Neural progenitor cell (in vitro differentiated cells): ENCODE data around the gene KCND1. TPM values are rescaled to one million over a fixed set of nuclear protein-coding genes. Genes with fewer than 3 reads are reported as not detected.
A peak's percentile ranks its signal among the peaks of the same experiment; 100 is the strongest.

Source experiments
- DNase-seq: peaks from one replicate; pipeline ENCODE4 v3.0.0-alpha.2; 2016; ENCODE audit warnings: low spot score
- H2AFZ ChIP-seq: fragments of 200-600 bp; sonication (generic); replicated peaks from 2 replicates; pipeline ENCODE4 v1.6.1; 2016; ENCODE audit warnings: antibody characterized with exemption
- H3F3A ChIP-seq: fragments of 200-600 bp; sonication (generic); 2 replicates; pipeline ENCODE4 v1.6.1; 2016; ENCODE audit warnings: antibody characterized with exemption, low read depth
- H3K27ac ChIP-seq: fragments of 200-600 bp; sonication (generic); 2 replicates; pipeline ENCODE4 v1.5.1; 2016; ENCODE audit warnings: mild to moderate bottlenecking
- H3K27me3 ChIP-seq: fragments of 200-600 bp; sonication (generic); 2 replicates; pipeline ENCODE4 v1.6.1; 2016; ENCODE audit warnings: mild to moderate bottlenecking, moderate library complexity
- H3K36me3 ChIP-seq: fragments of 200-600 bp; sonication (generic); 2 replicates; pipeline ENCODE4 v1.5.1; 2016
- H3K4me1 ChIP-seq: fragments of 200-600 bp; sonication (generic); 2 replicates; pipeline ENCODE4 v1.6.1; 2016; ENCODE audit warnings: mixed run types
- H3K4me2 ChIP-seq: fragments of 200-600 bp; sonication (generic); 2 replicates; pipeline ENCODE4 v1.6.1; 2016
- H3K4me3 ChIP-seq: fragments of 200-600 bp; sonication (generic); 2 replicates; pipeline ENCODE4 v1.5.1; 2016
- H3K79me2 ChIP-seq: fragments of 200-600 bp; sonication (generic); 2 replicates; pipeline ENCODE4 v1.6.1; 2016; ENCODE audit warnings: low read depth
- H3K9ac ChIP-seq: fragments of 200-600 bp; sonication (generic); 2 replicates; pipeline ENCODE4 v1.6.1; 2016
- H3K9me3 ChIP-seq: fragments of 200-600 bp; sonication (generic); 2 replicates; pipeline ENCODE4 v1.5.1; 2016; ENCODE audit warnings: low read depth
- H4K20me1 ChIP-seq: fragments of 200-600 bp; sonication (generic); 2 replicates; pipeline ENCODE4 v1.6.1; 2016; ENCODE audit warnings: low read depth
- H3K27ac Mint-ChIP-seq: 3 replicates; pipeline ENCODE4 v1.8.0; 2021; ENCODE audit warnings: mixed read lengths
- H3K27me3 Mint-ChIP-seq: 2 replicates; pipeline ENCODE4 v1.8.0; 2022; ENCODE audit warnings: low read depth, mild to moderate bottlenecking, inconsistent platforms, moderate library complexity, mixed read lengths; ENCODE audit not compliant: insufficient read depth
- H3K36me3 Mint-ChIP-seq: 3 replicates; pipeline ENCODE4 v1.8.0; 2021; ENCODE audit warnings: mixed read lengths
- H3K4me1 Mint-ChIP-seq: 3 replicates; pipeline ENCODE4 v1.8.0; 2021; ENCODE audit warnings: mixed read lengths
- H3K4me3 Mint-ChIP-seq: 3 replicates; pipeline ENCODE4 v1.8.0; 2021; ENCODE audit warnings: mild to moderate bottlenecking, moderate library complexity, mixed read lengths
- H3K9me3 Mint-ChIP-seq: 3 replicates; pipeline ENCODE4 v1.8.0; 2020; ENCODE audit warnings: mixed read lengths
- CTCF ChIP-seq: fragments of 200-600 bp; sonication (generic); IDR thresholded peaks from 2 replicates; pipeline ENCODE4 v1.5.1; 2017; ENCODE audit warnings: antibody characterized with exemption, mild to moderate bottlenecking
- EZH2 ChIP-seq: fragments of 200-600 bp; sonication (generic); IDR thresholded peaks from 2 replicates; pipeline ENCODE4 v1.6.1; 2017; ENCODE audit warnings: antibody characterized with exemption, mild to moderate bottlenecking, moderate library complexity
- EZH2phosphoT487 ChIP-seq: fragments of 200-600 bp; sonication (generic); IDR thresholded peaks from 2 replicates; pipeline ENCODE4 v1.6.1; 2017; ENCODE audit warnings: antibody characterized with exemption
- small RNA-seq: library from RNA; depleted of rRNA; stranded (forward); fragments of <200 nt; gene quantifications from one replicate; pipeline ENCODE3, GENCODE V24; 2015
- total RNA-seq: library from RNA; depleted of rRNA; stranded (reverse); fragments of >200 nt; gene quantifications from 2 replicates; pipeline ENCODE4 v1.2.3, GENCODE V29; 2015; ENCODE audit warnings: low replicate concordance

KCND1 gene
- total RNA-seq, 1 donor from 2014 or later: 0.39 TPM

- Histone ChIP-seq H3K4me2 (no peak overlapping the region), H3K27ac (no peak overlapping the region)
- no peak overlapping the region for H3K27ac Mint-ChIP-seq
Observed at GRCh38 chrX:48914593-48915493, 56.8 kb downstream of the KCND1 start.

GRCh38 chrX:48913605-48914366, 57.9 kb downstream of the KCND1 start:
- Histone ChIP-seq H3K27ac (no peak overlapping the region), H3K4me2 (no peak overlapping the region), H3K36me3 (no peaks in the 10 kb centered on the region), H4K20me1 (peaks cover 5% of the 10 kb centered on the region), H3K9me3 (no peaks in the 10 kb centered on the region), H3K4me3 (no peak overlapping the region), H3K9ac (no peak overlapping the region), H3K27me3 (no peaks in the 10 kb centered on the region), H3K79me2 (peaks cover 47% of the 10 kb centered on the region), H2AFZ (no peak overlapping the region), H3F3A (peaks cover 20% of the 10 kb centered on the region), H3K4me1 (peaks cover 5% of the 10 kb centered on the region)
- H3K9me3 Mint-ChIP-seq: peaks cover 16% of the 10 kb centered on the region
- DNase-seq: no peak
- H3K27me3 Mint-ChIP-seq: peaks cover 4% of the 10 kb centered on the region
- TF ChIP-seq CTCF (no peak), EZH2phosphoT487 (no peak), EZH2 (no peak)
- no peak overlapping the region for H3K4me3 Mint-ChIP-seq
- H3K4me1 Mint-ChIP-seq: peaks cover 18% of the 10 kb centered on the region
- H3K36me3 Mint-ChIP-seq: no peaks in the 10 kb centered on the region
- no peak overlapping the region for H3K27ac Mint-ChIP-seq

More at GRCh38 chrX:48914593-48915493, 56.8 kb downstream of the KCND1 start:
- Histone ChIP-seq H2AFZ (no peak overlapping the region), H3K79me2 (peaks cover 47% of the 10 kb centered on the region), H3K4me3 (no peak overlapping the region), H3K36me3 (no peaks in the 10 kb centered on the region), H3K4me1 (peaks cover 5% of the 10 kb centered on the region), H3K27me3 (no peaks in the 10 kb centered on the region), H3K9me3 (no peaks in the 10 kb centered on the region), H3K9ac (no peak overlapping the region), H4K20me1 (peaks cover 6% of the 10 kb centered on the region), H3F3A (peaks cover 25% of the 10 kb centered on the region)
- no peak for DNase-seq
- H3K9me3 Mint-ChIP-seq: peaks cover 15% of the 10 kb centered on the region
- H3K36me3 Mint-ChIP-seq: no peaks in the 10 kb centered on the region
- no peak overlapping the region for H3K4me3 Mint-ChIP-seq
- H3K27me3 Mint-ChIP-seq: peaks cover 4% of the 10 kb centered on the region
- no peak for TF ChIP-seq EZH2phosphoT487
- no peak for TF ChIP-seq CTCF
- no peak for TF ChIP-seq EZH2
- H3K4me1 Mint-ChIP-seq: peaks cover 24% of the 10 kb centered on the region

- peaks cover 15% of the 10 kb centered on the region for H3K9me3 Mint-ChIP-seq
- peak; percentile 86 for DNase-seq
- Histone ChIP-seq H4K20me1 (no peaks in the 10 kb centered on the region), H2AFZ (peak within 1 kb of the TSS; percentile 96), H3K27ac (peak within 1 kb of the TSS; percentile 38), H3K36me3 (no peaks in the 10 kb centered on the region), H3F3A (peaks cover 14% of the 10 kb centered on the region), H3K4me2 (peak within 1 kb of the TSS; percentile 84), H3K27me3 (no peaks in the 10 kb centered on the region), H3K4me3 (peak within 1 kb of the TSS; percentile 83), H3K79me2 (peaks cover 29% of the 10 kb centered on the region), H3K4me1 (no peaks in the 10 kb centered on the region), H3K9me3 (no peaks in the 10 kb centered on the region), H3K9ac (peak within 1 kb of the TSS; percentile 38)
- H3K36me3 Mint-ChIP-seq: no peaks in the 10 kb centered on the region
- no peak for TF ChIP-seq EZH2phosphoT487
- peaks cover 8% of the 10 kb centered on the region for H3K4me1 Mint-ChIP-seq
- H3K27me3 Mint-ChIP-seq: peaks cover 4% of the 10 kb centered on the region
- peak within 1 kb of the TSS; percentile 88 for H3K27ac Mint-ChIP-seq
- peak within 1 kb of the TSS; percentile 89 for H3K4me3 Mint-ChIP-seq
Observed at GRCh38 chrX:48911412-48912182, 60.0 kb downstream of the KCND1 start, which contains the start of gene SLC35A2. SLC35A2 (minus strand) TSS chrX:48911646; CDS start chrX:48911636, 10 bp downstream.

Small RNA genes lying within 50 kb of the gene (small RNA-seq; reads per million reads assigned to genes)
- not detected for gene RNU6-722P

Other genes with a start within 250 kb of the KCND1 start
- not detected in 2 replicates for gene GLOD5, start 210.1 kb downstream of the KCND1 start, total RNA-seq
- not detected in 2 replicates for gene GATA1, start 185.3 kb downstream of the KCND1 start, total RNA-seq
- 127 and 135 TPM in 2 replicates for gene HDAC6, start 169.8 kb downstream of the KCND1 start, total RNA-seq
- gene ERAS, start 145.3 kb downstream of the KCND1 start, total RNA-seq: 0.50 TPM in 1 of 2 replicates, not detected in the other
- gene PCSK1N, start 136.2 kb downstream of the KCND1 start, total RNA-seq: 2.4 TPM in 1 of 2 replicates, not detected in the other
- gene TIMM17B, start 74.1 kb downstream of the KCND1 start, total RNA-seq: 48.7 and 105 TPM in 2 replicates
- 26.9 and 49.7 TPM in 2 replicates for gene PQBP1, start 73.9 kb downstream of the KCND1 start, total RNA-seq
- 8.6 and 11.7 TPM in 2 replicates for gene SLC35A2, start 60.2 kb downstream of the KCND1 start, total RNA-seq
- 14.7 and 16.6 TPM in 2 replicates for gene PIM2, start 52.8 kb downstream of the KCND1 start, total RNA-seq
- 38.6 and 46.3 TPM in 2 replicates for gene OTUD5, start 14.2 kb downstream of the KCND1 start, total RNA-seq
- gene GRIPAP1, start 30.4 kb upstream of the KCND1 start, total RNA-seq: 30.1 and 38.9 TPM in 2 replicates
- gene TFE3, start 71.5 kb upstream of the KCND1 start, total RNA-seq: 7.9 and 25.6 TPM in 2 replicates
- 1.1 and 3.1 TPM in 2 replicates for gene CCDC120, start 87.2 kb upstream of the KCND1 start, total RNA-seq
- 0.30 and 11.0 TPM in 2 replicates for gene PRAF2, start 102.2 kb upstream of the KCND1 start, total RNA-seq
- gene WDR45, start 108.0 kb upstream of the KCND1 start, total RNA-seq: 19.7 and 22.2 TPM in 2 replicates
- 11.2 and 20.6 TPM in 2 replicates for gene GPKOW, start 151.9 kb upstream of the KCND1 start, total RNA-seq
- gene MAGIX, start 190.9 kb upstream of the KCND1 start, total RNA-seq: 1.4 and 1.5 TPM in 2 replicates
- 0.13 and 0.46 TPM in 2 replicates for gene PLP2, start 200.1 kb upstream of the KCND1 start, total RNA-seq
- gene PRICKLE3, start 214.5 kb upstream of the KCND1 start, total RNA-seq: 0.28 and 6.4 TPM in 2 replicates
- 0.07 and 0.62 TPM in 2 replicates for gene SYP, start 228.3 kb upstream of the KCND1 start, total RNA-seq